ENCODE results near the gene CCM2.
A peak's percentile ranks its signal among the peaks of the same experiment; 100 is the strongest.
"Not testable (repeated sequence)": the region's sequence is repeated elsewhere in the genome, so short reads cannot be mapped to it uniquely, and the experiment has no call there.

Gene CCM2

DNA sequence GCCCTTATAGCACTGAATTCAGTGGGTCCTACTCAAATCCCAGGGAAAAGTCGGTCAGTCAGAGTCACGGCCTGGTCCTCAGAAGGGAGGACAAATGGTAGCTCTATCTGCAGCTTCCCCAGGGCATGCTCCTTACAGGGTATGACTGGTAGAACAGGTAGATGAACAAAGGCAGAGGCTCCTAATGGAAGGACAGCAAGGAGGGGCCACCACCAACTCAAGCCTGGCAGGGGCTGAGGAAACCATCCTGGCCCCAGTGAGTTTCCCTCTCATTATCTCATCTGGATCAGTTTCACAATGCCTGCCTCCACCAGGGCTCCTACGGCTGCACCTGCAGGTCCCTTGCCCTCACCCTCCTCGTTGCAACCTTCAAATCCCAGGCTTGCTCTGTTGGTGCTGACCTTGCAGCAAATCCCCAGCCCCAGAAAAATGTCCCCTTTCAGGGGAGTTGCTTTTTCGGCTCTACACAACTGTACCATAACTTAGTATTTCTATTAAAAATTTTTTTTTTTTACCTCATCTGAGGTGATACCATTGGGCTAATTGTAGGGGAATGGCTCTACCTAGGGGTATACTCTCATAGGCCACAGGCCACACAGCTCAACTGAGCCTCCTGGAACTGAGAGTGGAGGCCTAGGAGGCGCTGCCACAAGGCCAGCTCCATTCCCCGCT lies 18.8 kb upstream of the CCM2 start:
- DNase-seq (ENCODE audit: low read depth) = no peak

DNA sequence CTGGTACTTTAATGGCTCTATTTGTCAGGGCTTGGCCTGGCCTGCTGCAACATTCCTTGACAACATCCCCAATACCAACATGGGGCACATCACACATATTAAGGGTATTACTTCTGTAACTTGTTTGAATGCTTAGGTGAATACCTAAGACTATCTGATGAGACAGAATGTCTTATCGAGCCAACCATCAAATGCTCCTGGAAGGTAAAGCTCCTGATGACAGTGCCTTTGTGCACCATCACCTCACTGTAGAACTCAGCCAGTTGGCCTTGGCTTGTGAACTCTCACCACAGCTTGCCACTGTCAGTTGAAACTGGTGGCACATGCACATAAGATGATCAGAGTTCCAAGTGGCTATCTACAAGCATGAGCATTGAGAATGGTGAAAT lies 17.5 kb upstream of the CCM2 start:
- DNase-seq (ENCODE audit: low read depth) = no peak

DNA sequence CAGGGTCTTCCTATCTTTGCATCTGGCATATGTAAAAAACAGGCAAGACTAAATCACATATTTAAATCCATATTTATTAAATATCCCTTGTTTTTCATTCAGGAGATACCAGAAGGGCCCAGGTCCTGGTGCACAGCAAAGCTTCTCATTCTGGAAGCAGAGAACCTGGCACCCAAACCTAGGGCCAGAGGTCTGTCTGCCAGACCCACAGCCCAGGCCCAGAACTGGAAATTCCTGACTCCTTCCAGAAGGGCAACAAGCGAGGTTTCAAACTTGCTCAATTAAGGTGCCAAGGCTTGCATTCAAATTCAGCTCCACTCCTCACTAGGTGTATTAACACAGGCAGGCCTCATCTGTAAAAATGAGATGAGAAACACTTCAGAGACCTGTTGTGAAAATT lies 17.0 kb upstream of the CCM2 start:
- DNase-seq (ENCODE audit: low read depth) = no peak

DNA sequence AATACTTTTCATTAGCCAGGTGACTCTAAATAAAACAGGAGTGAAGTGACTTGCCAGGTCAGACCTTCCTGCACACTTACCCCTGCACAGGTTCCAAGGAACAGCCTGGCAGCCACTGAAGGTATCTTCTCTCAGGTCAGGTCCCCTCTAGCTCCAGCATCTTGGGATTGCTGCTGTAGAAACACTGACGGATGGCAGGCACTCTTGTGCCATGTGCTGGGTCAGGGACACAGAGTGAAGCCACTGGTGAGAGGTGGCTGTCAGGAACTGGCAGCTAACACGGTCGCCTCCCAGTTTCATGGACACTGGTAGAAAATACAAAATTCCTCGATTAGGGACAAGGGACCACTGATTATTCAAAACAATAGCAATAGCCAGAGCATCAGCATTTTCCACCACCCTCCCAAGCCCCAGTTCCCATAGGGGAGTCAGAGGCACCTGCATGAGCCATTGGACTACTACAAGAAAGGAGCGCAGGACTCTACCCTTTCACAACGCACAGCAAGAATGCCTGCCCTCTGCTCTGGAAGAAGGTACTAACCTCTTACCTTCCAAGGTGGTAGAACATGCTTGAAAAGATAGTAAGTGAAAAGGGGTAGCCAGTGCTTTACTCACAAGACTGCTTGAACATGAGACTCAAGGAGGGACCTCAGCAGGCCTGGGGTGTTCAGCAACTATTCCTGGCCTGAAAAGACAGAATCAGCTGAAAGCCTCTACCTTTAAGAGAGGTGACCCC lies 16.1 kb upstream of the CCM2 start:
- no peak for DNase-seq (ENCODE audit: low read depth)

DNA sequence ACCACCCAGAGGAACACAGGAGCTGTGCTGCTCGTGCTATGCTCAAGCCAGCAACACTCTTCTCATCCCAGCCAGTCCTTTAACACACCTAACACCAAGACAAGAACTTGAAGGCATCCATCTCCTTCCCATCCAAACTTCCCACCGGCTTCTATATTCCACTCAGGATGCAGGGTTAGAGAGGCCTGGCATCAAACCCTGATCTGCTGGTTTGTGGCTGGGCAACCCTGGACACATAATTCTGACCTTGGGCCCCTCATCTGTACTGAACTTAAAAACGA lies 15.6 kb upstream of the CCM2 start:
- no peak for DNase-seq (ENCODE audit: low read depth)

DNA sequence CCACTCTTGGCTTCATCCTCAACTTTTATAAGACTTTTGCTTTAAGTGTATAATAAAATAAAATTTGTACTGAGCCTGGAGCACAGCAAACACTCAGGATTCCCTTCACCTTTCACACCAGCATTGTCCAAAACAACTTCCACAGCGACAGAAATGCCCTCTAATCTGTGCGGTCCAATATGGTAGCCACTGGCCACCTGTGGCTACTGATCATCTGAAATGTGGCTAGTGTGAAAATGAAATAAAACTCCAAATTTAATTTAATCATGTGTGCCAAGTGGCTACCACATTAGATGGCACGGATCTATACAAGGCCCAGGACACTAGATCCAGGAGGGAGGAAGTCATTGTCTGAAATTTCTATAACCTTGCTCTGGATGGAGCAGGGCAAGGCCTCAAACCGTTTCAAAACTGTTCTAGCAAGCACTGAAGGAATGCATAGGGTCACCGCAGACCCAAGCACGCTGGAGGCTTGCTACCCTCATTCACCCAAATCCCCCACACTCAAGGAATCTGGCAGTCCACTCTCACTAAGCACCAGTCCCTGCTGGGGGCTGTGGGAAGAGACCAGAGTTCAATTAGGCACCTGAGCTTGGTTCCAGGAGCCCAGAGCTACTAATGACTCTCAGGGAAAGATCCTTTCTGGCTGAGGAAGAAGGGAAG lies 14.8 kb upstream of the CCM2 start:
- DNase-seq (ENCODE audit: low read depth) = no peak

DNA sequence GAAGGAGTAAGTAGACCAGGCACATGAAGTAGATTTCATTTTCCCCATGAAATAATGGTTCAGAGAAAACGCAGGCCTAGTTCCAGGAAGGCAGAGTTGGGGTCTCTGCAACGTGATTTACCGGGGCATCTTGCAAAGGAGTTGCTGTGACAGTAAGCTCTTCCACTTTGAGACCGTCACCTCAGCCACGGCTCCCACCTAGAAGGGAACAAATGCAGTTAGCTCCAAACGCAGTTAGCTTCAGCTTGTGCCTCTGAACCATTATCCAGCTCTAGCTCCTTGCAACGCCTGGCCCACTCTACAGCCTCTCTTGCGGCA lies 14.1 kb upstream of the CCM2 start:
- DNase-seq (ENCODE audit: low read depth) = no peak

DNA sequence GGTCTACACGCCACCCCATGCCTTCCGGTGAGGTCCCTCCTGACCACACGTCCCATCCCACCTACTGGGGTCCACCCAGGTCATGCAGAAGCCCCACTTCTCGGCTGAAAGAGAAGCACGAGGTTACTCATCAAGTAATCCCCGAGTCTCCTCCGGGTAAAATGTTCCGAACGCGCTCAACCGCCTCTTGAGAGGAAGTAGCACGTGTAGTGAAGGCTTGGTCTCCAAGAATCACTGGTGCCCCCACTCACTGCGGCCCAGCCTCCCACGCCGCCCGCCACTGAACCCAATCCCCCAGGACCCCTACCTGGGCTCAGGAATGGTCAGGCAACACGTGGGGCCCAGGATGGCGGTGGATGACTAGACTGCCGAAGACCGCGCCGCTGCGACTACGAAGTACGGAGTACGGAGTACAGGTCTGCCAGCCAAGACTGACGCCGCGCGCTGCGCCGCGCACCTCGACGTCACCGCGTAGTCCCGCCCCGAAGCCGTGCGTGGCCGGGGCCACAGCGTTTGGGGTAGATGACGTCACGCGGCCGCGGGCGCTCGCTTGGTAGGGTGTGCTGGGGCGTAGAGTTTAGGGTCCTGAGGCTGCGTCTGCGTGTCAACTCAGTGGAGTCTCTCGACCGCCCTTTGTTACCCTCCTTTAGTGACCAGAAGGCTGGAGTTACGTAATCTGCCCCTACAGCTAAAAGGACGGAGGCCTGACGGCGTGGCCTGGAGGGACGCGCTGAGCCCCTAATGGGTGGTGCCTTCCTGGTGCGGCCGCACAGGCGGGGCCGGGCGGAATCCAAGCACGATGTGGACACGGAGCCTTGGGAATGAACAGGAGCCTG lies 13.6 kb upstream of the CCM2 start:
- DNase-seq (ENCODE audit: low read depth) = peak; percentile 90

DNA sequence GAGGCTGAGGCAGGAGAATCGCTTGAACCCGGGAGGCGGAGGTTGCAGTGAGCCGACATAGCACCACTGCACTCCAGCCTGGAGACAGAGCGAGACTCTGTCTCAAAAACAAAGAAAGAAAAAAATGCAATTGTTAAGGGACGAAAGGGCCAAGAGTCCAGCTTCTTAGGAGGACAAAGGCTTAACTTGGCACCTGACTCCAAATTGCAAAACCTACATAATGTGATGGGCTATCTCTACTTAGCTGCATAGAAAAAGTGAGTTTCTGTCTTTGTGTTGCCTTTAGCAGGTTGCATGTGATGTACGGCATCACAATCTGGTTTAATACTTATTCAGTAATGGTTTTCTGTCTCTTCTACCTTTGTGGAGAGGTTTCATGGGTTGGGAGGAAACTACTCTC lies 12.5 kb upstream of the CCM2 start:
- DNase-seq (ENCODE audit: low read depth) = no peak

DNA sequence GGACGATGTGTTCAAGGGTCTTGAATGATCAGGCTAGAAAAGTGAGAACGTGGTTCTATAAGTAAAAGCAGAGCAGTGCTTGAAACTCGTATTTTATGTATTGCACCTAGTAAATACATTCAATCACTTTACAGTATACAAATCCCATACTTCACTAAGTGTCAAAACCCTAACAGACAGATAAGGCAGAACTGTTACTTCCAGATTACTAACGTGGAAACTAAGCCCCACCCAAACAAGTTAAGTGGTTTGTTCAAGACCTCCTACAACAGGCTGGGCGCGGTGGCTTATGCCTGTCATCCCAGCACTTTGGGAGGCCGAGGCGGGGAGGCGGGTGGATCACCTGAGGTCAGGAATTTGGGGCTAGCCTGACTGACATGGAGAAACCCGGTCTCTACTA lies 12.0 kb upstream of the CCM2 start:
- no peak for DNase-seq (ENCODE audit: low read depth)

DNA sequence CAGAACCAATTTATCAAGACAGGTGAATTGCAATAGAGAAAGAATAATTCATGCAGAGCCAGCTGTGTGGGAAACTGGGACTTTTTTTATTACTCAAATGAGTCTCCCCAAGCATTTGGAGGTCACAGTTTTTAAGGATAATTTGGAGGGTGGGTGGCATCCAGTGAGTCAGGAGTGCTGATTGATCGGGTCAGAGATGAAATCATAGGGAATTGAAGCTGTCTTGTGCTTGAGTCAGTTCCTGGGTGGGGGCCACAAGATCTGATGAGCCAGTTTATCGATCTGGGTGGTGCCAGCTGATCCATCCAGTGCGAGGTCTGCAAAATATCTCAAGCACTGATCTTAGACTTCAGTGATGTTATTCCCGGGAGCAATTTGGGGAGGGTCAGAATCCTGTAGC lies 11.3 kb upstream of the CCM2 start:
- no peak for DNase-seq (ENCODE audit: low read depth)

DNA sequence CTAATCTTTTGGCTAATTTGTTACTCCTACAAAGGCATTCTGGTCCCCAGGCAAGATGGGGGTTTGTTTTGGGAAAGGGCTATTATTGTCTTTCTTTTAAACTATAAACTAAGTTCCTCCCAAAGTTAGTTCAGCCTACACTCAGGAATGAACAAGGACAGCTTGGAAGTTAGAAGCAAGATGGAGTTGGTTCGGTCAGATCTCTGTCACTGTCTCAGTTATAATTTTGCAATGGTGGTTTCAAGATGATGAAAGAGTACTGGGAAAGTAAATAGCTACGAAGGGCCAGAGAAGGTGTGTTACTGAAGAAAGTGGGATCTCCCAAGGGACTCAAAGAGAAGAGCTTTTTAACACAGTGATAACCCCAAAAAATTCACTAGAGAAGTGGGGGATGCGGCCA lies 10.9 kb upstream of the CCM2 start:
- no peak for DNase-seq (ENCODE audit: low read depth)

DNA sequence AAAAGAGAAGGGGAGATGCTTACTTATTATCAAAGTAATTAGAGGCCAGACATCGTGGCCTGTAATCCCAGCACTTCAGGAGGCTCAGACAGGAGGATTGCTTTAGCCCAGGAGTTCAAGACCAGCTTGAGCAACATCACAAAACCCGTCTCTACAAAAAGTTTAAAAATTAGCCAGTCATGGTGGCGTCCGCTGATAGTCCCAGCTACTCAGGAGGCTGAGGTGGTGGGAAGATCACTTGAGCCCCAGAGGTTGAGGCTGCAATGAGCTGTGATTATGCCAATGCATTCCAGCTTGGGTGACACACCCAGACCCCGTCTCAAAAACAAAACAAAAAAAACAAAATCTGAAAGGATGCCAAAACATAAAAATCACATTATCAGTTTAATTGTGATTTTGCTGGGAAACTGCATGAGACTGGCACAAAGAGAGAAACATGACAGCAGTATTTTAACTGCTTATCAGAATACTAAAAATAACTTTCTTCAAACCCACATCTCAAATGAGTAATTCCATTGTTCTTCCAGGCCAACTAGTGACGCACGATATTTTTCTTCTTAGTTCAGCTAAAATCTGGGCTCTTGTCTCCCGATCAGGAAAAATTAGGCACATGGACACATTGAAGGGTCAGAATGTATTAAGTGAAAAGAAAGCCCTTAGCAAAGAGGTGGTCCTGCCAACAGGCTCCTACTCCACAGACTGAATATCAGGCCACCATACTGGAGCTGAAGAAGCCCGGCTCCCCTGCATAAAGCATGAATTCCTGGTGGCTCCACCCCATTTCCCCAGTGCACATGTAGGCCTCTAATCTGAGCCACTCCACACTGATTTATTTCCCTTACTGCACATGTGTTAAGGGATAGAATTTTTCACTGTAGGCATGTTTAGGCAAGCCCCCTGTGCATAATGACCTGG lies 9.6 kb upstream of the CCM2 start:
- no peak for DNase-seq (ENCODE audit: low read depth)

DNA sequence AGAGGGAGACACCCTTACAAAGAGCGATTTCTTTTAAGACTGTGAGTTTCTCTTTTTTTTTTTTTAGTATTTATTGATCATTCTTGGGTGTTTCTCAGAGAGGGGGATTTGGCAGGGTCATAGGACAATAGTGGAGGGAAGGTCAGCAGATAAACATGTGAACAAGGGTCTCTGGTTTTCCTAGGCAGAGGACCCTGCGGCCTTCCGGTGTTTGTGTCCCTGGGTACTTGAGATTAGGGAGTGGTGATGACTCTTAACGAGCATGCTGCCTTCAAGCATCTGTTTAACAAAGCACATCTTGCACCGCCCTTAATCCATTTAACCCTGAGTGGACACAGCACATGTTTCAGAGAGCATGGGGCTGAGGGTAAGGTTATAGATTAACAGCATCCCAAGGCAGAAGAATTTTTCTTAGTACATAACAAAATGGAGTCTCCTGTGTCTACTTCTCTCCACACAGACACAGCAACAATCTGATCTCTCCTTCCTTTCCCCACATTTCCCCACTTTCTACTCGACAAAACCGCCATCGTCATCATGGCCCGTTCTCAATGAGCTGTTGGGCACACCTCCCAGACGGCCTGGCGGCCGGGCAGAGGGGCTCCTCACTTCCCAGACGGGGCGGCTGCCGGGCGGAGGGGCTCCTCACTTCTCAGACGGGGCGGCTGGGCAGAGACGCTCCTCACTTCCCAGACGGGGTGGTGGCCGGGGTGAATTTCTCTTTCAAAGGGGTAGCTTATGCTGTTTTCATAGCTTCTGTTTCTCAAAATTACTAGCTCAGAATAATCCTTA lies 7.8 kb upstream of the CCM2 start:
- DNase-seq (ENCODE audit: low read depth) = not testable (repeated sequence)

DNA sequence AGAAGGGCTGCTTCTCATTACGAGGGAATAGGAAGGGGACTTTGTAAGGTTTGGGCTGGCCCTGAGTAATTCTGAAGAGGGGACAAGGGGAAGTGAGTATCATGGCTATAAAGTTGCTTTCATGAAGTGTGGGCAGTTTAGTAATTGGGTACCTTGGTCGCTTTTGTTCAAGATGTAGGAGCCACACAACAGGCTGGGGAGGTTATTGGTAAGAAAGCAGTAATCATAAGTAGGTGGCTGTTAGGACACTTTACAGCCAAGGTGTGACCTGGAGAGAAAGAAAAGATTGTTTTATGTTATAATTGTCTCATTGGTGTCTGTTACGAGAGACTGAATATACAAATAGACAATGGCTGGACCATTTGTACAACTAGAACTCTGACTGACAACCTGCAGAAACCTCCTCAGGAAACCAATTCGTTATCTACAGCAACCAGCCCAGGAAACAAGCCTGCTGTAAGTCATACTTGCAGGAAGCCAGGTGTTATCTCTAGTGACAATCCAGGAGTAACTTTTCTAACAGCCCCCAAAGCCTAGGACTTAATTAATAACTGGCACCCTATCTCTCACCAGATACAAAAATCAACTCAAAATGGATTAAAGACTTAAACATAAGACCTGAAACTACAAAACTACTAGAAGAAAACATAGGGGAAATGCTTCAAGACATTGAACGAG lies 5.0 kb upstream of the CCM2 start:
- DNase-seq (ENCODE audit: low read depth) = no peak

DNA sequence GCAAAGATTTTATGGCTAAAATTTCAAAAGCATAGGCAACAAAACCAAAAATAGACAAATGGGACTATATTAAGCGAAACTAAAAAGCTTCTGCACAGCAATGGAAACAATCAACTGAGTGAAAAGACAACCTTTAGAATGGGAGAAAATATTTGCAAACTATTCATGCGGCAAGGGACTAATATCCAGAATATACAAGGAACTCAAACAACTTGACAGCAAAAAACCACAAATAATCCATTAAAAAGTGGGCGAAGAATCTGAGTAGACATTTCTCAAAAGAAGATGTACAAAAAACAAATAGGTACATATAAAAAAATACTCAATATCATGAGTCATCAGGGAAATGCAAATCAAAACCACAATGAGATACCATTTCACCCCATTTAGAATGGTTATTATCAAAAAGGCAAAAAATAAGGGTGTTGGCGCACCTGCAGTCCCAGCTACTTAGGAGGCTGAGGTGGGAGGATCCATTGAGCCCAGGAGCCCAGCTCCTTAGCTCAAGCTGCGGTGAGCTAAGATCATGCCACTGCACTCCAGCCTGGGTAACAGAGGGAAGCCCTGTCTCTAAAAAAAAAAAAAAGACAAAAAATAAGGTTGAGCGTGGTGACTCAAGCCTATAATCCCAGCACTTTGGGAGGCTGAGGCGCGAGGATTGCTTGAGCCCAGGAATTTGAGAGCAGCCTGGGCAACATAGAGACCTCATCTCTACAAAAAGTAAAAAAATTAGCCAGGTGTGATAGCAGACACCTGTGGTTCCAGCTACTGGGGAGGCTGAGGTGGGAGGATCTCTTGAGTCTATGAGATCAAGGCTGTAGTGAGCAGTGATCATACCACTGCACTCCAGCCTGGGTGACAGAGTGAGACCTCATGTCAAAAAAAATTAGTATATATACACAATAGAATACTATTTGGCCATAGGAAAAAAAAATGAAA lies 4.2 kb upstream of the CCM2 start:
- DNase-seq (ENCODE audit: low read depth) = no peak

DNA sequence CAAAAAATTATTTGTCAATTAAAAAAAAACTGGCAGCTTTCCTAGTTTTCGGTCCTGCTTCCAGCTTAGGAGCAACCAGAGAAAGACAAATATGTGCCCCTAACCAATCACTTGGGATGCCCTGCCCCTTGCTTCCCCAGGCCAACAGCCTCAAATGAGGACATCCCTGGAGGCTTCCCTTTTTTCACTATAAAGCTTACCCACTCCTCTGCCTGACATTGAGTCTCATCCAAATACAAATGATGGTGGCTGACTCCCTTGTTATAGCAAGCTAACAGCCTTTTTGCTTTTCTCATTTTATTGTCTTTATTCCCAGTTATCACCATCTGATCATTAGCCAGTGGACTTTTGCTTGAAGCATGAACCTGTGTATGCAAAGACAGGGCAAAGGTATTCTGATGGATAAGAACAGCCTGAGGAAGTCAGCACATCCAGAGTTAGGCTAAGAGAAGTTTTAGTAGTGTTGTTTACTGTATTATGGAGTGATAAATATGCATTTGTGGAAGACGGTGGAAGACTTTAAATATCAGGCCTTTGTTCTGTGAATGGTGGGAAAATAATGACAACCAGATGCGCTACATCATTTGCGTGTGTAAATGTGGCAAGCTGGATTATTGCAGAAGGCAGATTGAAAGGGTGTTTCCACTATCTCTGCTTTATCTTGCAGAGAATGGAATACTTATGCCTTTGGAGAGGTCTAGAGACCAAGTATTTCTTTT lies 1.7 kb upstream of the CCM2 start:
- DNase-seq (ENCODE audit: low read depth) = no peak

DNA sequence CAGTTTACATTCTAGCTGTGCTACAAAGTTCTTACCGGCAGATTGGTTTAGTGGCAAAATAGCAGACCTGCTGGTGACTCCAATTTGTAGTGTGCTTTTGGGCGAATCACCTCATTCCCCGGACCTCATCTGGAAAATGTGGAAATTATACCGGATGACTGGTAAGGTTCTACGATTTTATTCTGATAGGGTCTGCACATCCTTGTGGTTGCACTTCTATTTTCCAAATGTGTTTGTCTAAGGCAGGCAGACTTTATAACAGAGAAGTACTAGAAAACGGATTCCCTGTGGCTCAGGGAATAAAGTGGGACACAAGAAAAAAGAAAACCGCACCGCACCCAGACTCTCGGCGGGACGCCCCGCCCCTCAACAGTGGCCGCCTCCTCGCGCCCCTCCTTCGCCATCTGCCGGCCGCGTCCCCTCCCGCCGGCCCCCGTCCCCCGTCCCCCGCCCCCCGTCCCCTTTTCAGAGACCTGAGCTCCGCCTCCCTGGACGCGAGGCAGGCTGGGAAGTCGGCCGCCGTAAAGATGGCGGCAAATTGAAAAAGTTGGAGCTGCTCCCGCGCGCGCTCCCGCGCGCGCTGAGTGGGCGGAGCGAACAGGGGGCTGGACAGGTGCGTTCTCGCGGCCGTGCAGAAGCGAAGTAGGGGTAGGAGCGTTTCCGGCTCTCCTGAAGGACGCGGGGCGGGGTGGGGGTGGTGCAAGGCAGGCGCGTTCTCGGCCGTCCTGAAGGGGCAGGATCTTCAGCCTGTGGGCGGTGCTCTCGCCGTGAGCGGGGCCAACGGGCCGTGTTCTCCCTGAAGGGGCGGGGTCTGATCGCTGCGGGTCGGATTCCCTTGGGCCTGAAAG lies 532 bp upstream of the CCM2 start:
- peak; percentile 97 for DNase-seq (ENCODE audit: low read depth)

Measured in stimulated activated CD8-positive, alpha-beta memory T cell treated with anti-CD3 and anti-CD28 coated beads, Interleukin-15, amount 100 ng/mL, for 1 hour (primary cell).